Measurements from ENCODE around the gene MXD1. TPM values are rescaled to one million over a fixed set of nuclear protein-coding genes. Genes with fewer than 3 reads are reported as not detected.

The MXD1 gene
- total and polyA plus RNA-seq, 8 donors: 8.1 to 40.2 (median 18.2) TPM

- Histone ChIP-seq H3K27ac (peak overlapping the region in 4 of 5 donors; percentile 1 to 99 (median 34)), H3K36me3 (peaks cover 17 to 44% (median 41%) of the 10 kb centered on the region in 4 donors), H3K27me3 (no peaks in the 10 kb centered on the region), H3K4me3 (no peak overlapping the region), H3K9me3 (no peaks in the 10 kb centered on the region), H3K4me1 (peaks cover 14 to 35% (median 21%) of the 10 kb centered on the region in 4 donors)
- intact Hi-C loops (cut with DNase I; ENCODE audit: low total_unique reads): no loop called here
- 0 to 5% (median 3%) methylated on average over 2 of the region's 2 CpGs for WGBS, 5 donors
- peak in 1 of 2 donors; percentile 85 for DNase-seq
- TF ChIP-seq EP300 (IDR thresholded peaks at IDR 0.05) (no peak), CTCF (IDR thresholded peaks at IDR 0.05) (peak in 5 of 7 experiments; percentile 27 to 62 (median 40))
These were observed 2.8 kb upstream of the MXD1 start for GRCh38 chr2:69911985-69912563.

DNA sequence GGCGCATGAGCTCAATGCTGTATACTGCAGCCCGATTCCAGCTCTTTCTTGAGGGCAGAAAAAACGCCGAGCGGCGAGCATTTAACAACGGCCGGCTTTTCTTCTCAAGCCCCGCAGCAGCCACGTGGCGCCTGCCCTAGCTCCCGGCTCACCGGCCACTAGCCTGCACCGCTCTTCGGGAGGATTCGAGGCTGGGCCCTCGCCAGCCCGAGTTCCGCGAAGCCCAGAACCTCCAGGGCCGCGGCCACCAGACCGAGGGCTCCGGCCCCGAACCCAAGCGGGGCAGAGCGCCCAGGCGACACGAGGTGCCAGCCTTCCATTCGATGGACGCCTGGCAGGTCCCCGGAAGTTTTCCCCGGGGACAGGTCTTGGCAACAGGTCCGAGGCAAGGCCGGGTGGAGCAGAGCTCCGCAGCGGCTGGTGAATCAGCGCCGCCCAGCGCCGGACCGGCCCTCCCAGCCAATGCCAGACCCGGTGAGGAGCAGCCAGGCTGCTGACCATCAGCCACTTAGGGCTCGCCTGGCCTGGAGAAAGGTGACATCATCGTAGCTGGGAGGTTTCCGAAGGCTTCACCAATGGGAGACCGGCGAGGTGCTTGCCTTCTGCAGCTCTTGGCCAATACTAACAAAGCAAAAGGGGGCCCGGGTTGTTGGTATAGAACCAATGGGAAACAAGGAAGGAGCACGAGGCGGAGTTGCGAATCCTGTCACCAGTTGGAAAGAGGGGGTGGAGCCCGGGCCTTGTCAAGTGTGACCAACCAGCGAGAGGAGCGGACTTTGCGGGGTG, 552 bp upstream of the MXD1 start:
- peak overlapping the region; percentile 92 to 99 (median 98) for H3K27ac ChIP-seq
- peak overlapping the region; percentile 54 to 93 (median 72) for H3K4me3 ChIP-seq
- DNase-seq: peak; percentile 100
- no peaks in the 10 kb centered on the region for H3K9me3 ChIP-seq
- 0 to 1% (median 1%) methylated on average over 48 to 56 of the region's 56 CpGs for WGBS, 5 donors
- TF ChIP-seq POLR2AphosphoS5 (IDR thresholded peaks at IDR 0.05) (peak; percentile 90 to 98 (median 95)), EP300 (IDR thresholded peaks at IDR 0.05) (no peak), CTCF (IDR thresholded peaks at IDR 0.05) (peak in 2 of 7 experiments; percentile 10 to 25), POLR2A (IDR thresholded peaks at IDR 0.05) (peak in 2 of 4 donors; percentile 88 to 94)
- no peaks in the 10 kb centered on the region for H3K27me3 ChIP-seq
- intact Hi-C loops (cut with DNase I; ENCODE audit: low total_unique reads): no loop called here
- peaks cover 7 to 31% (median 23%) of the 10 kb centered on the region in 4 donors for H3K36me3 ChIP-seq
- peaks cover 18 to 57% (median 38%) of the 10 kb centered on the region in 4 donors for H3K4me1 ChIP-seq

DNA sequence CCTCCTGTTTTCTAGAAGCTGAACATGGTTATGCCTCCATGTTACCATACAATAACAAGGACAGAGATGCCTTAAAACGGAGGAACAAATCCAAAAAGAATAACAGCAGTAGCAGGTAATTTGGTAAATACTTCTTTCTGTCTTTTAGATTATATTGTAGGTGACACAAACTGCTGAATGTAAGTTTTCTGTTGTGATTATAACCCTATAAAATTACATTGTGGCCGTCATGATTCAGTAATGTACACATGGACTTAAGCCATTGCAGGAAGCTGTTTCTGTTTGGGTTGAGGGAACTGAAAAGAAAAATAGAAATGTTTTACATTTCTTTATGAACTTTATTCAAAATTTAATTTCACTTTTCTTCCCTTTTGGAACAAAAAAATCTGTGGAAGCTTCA, 1.2 kb downstream of the MXD1 start:
- no peaks in the 10 kb centered on the region for H3K27me3 ChIP-seq
- peaks cover 9 to 31% (median 24%) of the 10 kb centered on the region in 4 donors for H3K36me3 ChIP-seq
- no peaks in the 10 kb centered on the region for H3K9me3 ChIP-seq
- H3K4me3 ChIP-seq: peak overlapping the region; percentile 81 to 93 (median 86)
- DNase-seq: peak in 1 of 2 donors; percentile 25
- H3K4me1 ChIP-seq: peaks cover 18 to 70% (median 39%) of the 10 kb centered on the region in 4 donors
- intact Hi-C loops (cut with DNase I; ENCODE audit: low total_unique reads): loop anchor here (5.0 kb wide), 1 partner anchor 231 kb away; no protein-coding TSS in a partner anchor
- no peak for TF ChIP-seq CTCF (IDR thresholded peaks at IDR 0.05)
- no peak for TF ChIP-seq POLR2AphosphoS5 (IDR thresholded peaks at IDR 0.05)
- H3K27ac ChIP-seq: peak overlapping the region in 4 of 5 donors; percentile 92 to 99 (median 95)
- 10 to 29% (median 21%) methylated on average over 2 of the region's 2 CpGs for WGBS, 5 donors

DNA sequence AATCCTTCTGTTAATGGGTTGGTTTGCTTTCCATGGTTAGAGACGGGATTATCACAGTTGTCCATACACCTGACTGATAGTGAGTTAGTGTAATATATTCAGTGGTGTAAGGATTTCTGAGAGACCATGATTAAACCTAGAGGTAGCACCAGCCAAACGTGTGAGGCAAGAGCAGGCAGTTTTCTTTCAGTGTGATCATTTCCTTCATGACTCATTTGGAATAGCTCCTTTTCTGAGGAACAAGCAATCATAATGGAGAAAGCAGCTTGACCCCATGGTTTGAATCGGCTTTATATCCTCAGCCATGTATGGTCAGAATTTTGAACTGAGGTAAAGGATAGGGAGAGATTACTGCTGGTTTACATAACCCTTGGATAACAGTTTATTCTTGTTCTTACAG, 2.9 kb downstream of the MXD1 start:
- no peaks in the 10 kb centered on the region for H3K9me3 ChIP-seq
- H3K4me3 ChIP-seq: peak overlapping the region in 2 of 4 donors; percentile 90 to 93
- peaks cover 18 to 74% (median 39%) of the 10 kb centered on the region in 4 donors for H3K4me1 ChIP-seq
- WGBS, 5 donors: 24 to 38% (median 27%) methylated on average over 3 of the region's 3 CpGs
- DNase-seq: peak in 1 of 2 donors; percentile 51
- peak overlapping the region in 4 of 5 donors; percentile 92 to 99 (median 95) for H3K27ac ChIP-seq
- intact Hi-C loops (cut with DNase I; ENCODE audit: low total_unique reads): loop anchor here (5.0 kb wide), 1 partner anchor 229 kb away; no protein-coding TSS in a partner anchor
- H3K27me3 ChIP-seq: no peaks in the 10 kb centered on the region
- H3K36me3 ChIP-seq: peaks cover 20 to 49% (median 39%) of the 10 kb centered on the region in 4 donors
- TF ChIP-seq EP300 (IDR thresholded peaks at IDR 0.05): no peak
- TF ChIP-seq CTCF (IDR thresholded peaks at IDR 0.05): no peak
- no peak for TF ChIP-seq POLR2A (IDR thresholded peaks at IDR 0.05)
- TF ChIP-seq POLR2AphosphoS5 (IDR thresholded peaks at IDR 0.05): peak; percentile 34 to 82 (median 71)
